CD4-positive, CD25-positive, alpha-beta regulatory T cell (primary cell): ENCODE results near the gene LITAFD. TPM values are rescaled to one million over a fixed set of nuclear protein-coding genes. Genes with fewer than 3 reads are reported as not detected.
A peak's percentile ranks its signal among the peaks of the same experiment; 100 is the strongest.
"Not testable (repeated sequence)": the region's sequence is repeated elsewhere in the genome, so short reads cannot be mapped to it uniquely, and the experiment has no call there.

Experiments used
- ATAC-seq, 2 donors: fragments of 150-1000 bp; cut with Tn5 transposase; one replicate each; pipeline ENCODE4 v1.10.0; 2021; ENCODE audit warnings: low read depth in 2 of 2, moderate number of reproducible peaks in 2 of 2, moderate library complexity in 1 of 2
- DNase-seq, 3 donors: peaks; one replicate each; pipeline versions ENCODE4 v3.0.0 to v3.0.0-alpha.2; 2012 to 2022; ENCODE audit warnings: mixed read lengths in 1 of 3
- H3K27ac ChIP-seq: one replicate; pipeline ENCODE4 v1.7.0; 2013; ENCODE audit warnings: mild to moderate bottlenecking, low read length; ENCODE audit not compliant: insufficient read depth, poor library complexity, severe bottlenecking
- H3K27me3 ChIP-seq: one replicate; pipeline ENCODE4 v1.7.0; 2013; ENCODE audit warnings: low read length; ENCODE audit not compliant: control insufficient read depth, insufficient read depth
- H3K36me3 ChIP-seq: one replicate; pipeline ENCODE4 v1.7.0; 2013; ENCODE audit warnings: mild to moderate bottlenecking, low read length, moderate library complexity; ENCODE audit not compliant: control insufficient read depth, insufficient read depth
- H3K4me1 ChIP-seq: 2 replicates; pipeline ENCODE4 v1.7.0; 2013; ENCODE audit warnings: mild to moderate bottlenecking, low read length; ENCODE audit not compliant: insufficient read depth, control insufficient read depth, poor library complexity, severe bottlenecking
- H3K4me3 ChIP-seq: one replicate; pipeline ENCODE4 v1.7.0; 2013; ENCODE audit warnings: low read depth, mild to moderate bottlenecking, low read length, moderate library complexity
- H3K9me3 ChIP-seq, 2 experiments: 1 replicate in 1 of 2; 2 replicates in 1 of 2; pipeline ENCODE4 v1.7.0; 2013; ENCODE audit warnings: low read length in 2 of 2, mild to moderate bottlenecking in 1 of 2, moderate library complexity in 1 of 2; ENCODE audit not compliant: control insufficient read depth in 2 of 2
- H3K27ac Mint-ChIP-seq, 3 donors: one replicate each; pipeline ENCODE4 v1.8.0; 2020 to 2022; ENCODE audit warnings: mild to moderate bottlenecking in 3 of 3, mixed read lengths in 3 of 3, moderate library complexity in 2 of 3
- H3K27me3 Mint-ChIP-seq: one replicate; pipeline ENCODE4 v1.8.0; 2022; ENCODE audit warnings: mild to moderate bottlenecking, mixed read lengths
- H3K36me3 Mint-ChIP-seq: one replicate; pipeline ENCODE4 v1.8.0; 2020; ENCODE audit warnings: mixed read lengths
- H3K4me1 Mint-ChIP-seq, 4 donors: one replicate each; pipeline ENCODE4 v1.8.0; 2020 to 2022; ENCODE audit warnings: mixed read lengths in 4 of 4, mild to moderate bottlenecking in 1 of 4
- H3K4me3 Mint-ChIP-seq, 4 donors: one replicate each; pipeline ENCODE4 v1.8.0; 2020 to 2022; ENCODE audit warnings: mild to moderate bottlenecking in 4 of 4, mixed read lengths in 4 of 4, moderate library complexity in 3 of 4
- H3K9me3 Mint-ChIP-seq, 7 donors: one replicate each; pipeline ENCODE4 v1.8.0; 2020 to 2022; ENCODE audit warnings: mixed read lengths in 7 of 7, mild to moderate bottlenecking in 3 of 7, moderate library complexity in 2 of 7
- polyA plus RNA-seq, 4 donors: library from polyadenylated mRNA; unstranded; fragments of 300-500 nt; fragmentation: Illumina TruSeq; gene quantifications; one replicate each; pipeline ENCODE4 v1.2.3, GENCODE V29; 2021
- total RNA-seq: library from RNA; stranded (reverse); gene quantifications from one replicate; pipeline ENCODE4 v1.2.3, GENCODE V29; 2022

LITAFD gene
- total and polyA plus RNA-seq, 5 donors from 2014 or later = not detected

DNA sequence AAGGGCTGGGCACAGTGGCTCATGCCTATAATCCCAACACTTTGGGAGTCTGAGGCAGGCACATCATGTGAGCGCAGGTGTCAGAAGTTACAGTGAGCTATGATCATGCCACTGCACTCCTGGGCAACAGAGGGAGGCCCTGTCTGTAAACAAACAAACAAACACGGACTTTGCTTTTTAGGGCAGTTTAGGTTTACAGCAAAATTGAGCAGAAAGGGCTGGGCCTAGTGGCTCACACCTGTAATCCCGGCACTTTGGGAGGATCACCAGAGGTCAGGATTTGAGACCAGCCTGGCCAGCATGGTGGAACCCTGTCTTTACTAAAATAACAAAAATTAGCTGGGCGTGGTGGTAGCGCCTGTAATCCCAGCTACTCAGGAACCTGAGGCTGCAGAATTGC, 10.1 kb upstream of the LITAFD start:
- Histone ChIP-seq H3K4me1 (peaks cover 24% of the 10 kb centered on the region), H3K9me3 (no peaks in the 10 kb centered on the region), H3K4me3 (no peak overlapping the region), H3K27me3 (no peaks in the 10 kb centered on the region), H3K27ac (no peak overlapping the region), H3K36me3 (no peaks in the 10 kb centered on the region)
- Mint-ChIP-seq H3K27ac (no peak overlapping the region), H3K4me3 (no peak overlapping the region), H3K9me3 (no peaks in the 10 kb centered on the region), H3K36me3 (no peaks in the 10 kb centered on the region), H3K27me3 (no peaks in the 10 kb centered on the region), H3K4me1 (peaks cover 0 to 42% (median 23%) of the 10 kb centered on the region in 4 donors)
- DNase-seq (no peak), ATAC-seq (no peak)

DNA sequence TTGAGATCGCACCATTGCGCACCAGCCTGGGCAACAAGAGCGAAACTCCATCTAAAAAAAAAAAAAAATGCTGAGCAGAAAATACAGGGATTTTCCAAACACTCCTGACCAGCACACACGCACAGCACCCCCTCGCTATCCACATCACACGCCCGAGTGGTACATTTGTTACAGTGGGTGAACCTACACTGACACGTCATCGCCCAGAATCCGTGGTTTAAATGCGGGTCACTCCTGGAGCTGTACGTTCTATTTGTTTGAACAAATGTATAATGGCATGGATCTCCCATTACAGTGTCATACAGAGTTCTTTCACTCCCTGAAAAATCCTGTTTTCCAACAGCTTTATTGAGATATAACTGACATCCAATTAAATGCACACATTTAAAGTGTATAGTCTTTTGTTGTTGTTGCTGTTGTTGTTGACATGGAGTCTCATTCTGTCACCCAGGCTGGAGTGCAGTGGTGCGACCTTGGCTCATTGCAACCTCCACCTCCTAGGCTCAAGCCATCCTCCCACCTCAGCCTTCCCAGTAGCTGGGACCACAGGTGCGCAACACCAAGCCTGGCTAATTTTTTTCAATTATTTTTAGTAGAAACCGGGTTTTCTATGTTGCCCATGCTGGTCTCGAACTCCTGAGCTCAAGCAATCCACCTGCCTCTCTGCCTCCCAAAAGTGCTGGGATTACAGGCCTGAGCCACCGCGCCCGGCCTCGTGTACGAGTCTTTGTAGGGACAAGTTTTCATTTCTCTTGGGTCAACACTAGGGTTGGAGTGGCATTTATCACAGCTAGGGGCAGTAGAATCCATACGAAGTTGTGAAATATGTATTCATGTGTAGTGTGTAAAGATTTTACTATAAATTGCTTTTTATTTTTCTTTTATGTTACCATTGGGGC, 8.9 kb upstream of the LITAFD start:
- no peaks in the 10 kb centered on the region for H3K27me3 Mint-ChIP-seq

DNA sequence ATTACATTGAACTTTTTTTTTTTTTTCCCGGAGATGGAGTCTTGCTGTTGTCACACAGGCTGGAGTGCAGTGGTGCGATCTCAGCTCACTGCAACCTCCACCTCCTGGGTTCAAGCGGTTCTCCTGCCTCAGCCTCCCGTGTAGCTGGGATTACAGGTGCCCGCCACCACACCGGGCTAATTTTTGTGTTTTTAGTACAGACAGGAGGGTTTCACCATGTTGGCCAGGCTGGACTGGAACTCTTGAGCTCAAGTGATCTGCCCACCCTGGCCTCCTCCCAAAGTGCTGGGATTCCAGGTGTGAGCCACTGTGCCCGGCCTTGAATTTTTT, 8.3 kb upstream of the LITAFD start:
- not testable (repeated sequence) for H3K27me3 Mint-ChIP-seq, H3K9me3 ChIP-seq, H3K36me3 ChIP-seq, H3K9me3 Mint-ChIP-seq, DNase-seq, H3K27ac ChIP-seq, H3K36me3 Mint-ChIP-seq, H3K27ac Mint-ChIP-seq, ATAC-seq, H3K27me3 ChIP-seq, H3K4me3 ChIP-seq
- Mint-ChIP-seq H3K4me1 (peaks cover 0 to 39% (median 16%) of the 10 kb centered on the region in 4 donors), H3K4me3 (peak overlapping the region in 1 of 4 donors; percentile 67)
- H3K4me1 ChIP-seq = peaks cover 14% of the 10 kb centered on the region

More for the DNA sequence above, 8.9 kb upstream of the LITAFD start:
- no peaks in the 10 kb centered on the region for H3K9me3 Mint-ChIP-seq
- Histone ChIP-seq H3K9me3 (no peaks in the 10 kb centered on the region), H3K4me3 (no peak overlapping the region), H3K4me1 (peaks cover 14% of the 10 kb centered on the region), H3K27ac (no peak overlapping the region), H3K36me3 (no peaks in the 10 kb centered on the region), H3K27me3 (no peaks in the 10 kb centered on the region)
- DNase-seq (no peak), ATAC-seq (no peak)
- peaks cover 0 to 36% (median 13%) of the 10 kb centered on the region in 4 donors for H3K4me1 Mint-ChIP-seq
- peak overlapping the region in 1 of 4 donors; percentile 67 for H3K4me3 Mint-ChIP-seq
- peak overlapping the region in 1 of 3 donors; percentile 32 for H3K27ac Mint-ChIP-seq
- H3K36me3 Mint-ChIP-seq = no peaks in the 10 kb centered on the region

DNA sequence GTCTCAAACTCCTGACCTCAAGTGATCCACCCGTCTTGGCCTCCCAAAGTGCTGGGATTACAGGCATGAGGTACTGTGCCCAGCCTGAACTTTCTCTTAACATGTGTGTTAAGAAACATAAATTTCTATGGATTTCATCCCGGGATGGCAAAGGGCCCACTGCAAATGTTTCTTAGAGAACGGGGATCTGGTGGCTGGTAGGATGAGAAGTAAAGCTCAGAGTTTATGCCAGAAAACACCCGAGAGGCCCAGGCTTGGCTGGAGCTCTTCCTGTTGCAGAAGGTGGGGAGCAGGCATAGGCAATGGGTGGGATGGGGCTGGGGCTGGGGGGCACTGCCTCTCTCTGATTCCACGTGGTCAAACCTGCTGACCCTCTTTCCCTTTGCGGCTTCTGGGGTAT, 7.8 kb upstream of the LITAFD start:
- Histone ChIP-seq H3K9me3 (no peaks in the 10 kb centered on the region), H3K4me1 (peaks cover 11% of the 10 kb centered on the region), H3K27me3 (no peaks in the 10 kb centered on the region), H3K27ac (no peak overlapping the region), H3K4me3 (no peak overlapping the region), H3K36me3 (no peaks in the 10 kb centered on the region)
- ATAC-seq (peak in 1 of 2 donors; percentile 3), DNase-seq (no peak)
- peaks cover 0 to 36% (median 13%) of the 10 kb centered on the region in 4 donors for H3K4me1 Mint-ChIP-seq
- H3K27me3 Mint-ChIP-seq = peaks cover 5% of the 10 kb centered on the region
- no peaks in the 10 kb centered on the region for H3K36me3 Mint-ChIP-seq
- H3K4me3 Mint-ChIP-seq = peak overlapping the region in 1 of 4 donors; percentile 15
- no peaks in the 10 kb centered on the region for H3K9me3 Mint-ChIP-seq
- peak overlapping the region in 2 of 3 donors; percentile 54 to 82 for H3K27ac Mint-ChIP-seq

DNA sequence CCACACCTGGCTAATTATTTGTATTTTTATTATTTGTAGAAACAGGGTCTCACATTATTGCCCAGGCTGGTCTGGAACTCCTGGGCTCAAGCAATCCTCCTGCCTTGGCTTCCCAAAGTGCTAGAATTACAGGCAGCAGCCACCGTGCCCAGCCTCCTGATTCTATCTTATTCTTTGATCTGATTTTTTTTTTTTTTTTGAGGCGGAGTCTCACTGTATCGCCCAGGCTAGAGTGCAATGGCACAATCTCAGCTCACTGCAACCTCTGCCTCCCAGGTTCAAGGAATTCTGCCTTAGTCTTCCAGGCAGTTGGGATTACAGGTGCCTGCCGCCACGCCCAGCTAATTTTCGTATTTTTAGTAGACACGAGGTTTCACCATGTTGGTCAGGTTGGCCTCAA, 6.8 kb upstream of the LITAFD start:
- H3K4me1 ChIP-seq = peaks cover 11% of the 10 kb centered on the region
- H3K36me3 ChIP-seq, H3K9me3 ChIP-seq, H3K4me3 ChIP-seq, H3K27me3 ChIP-seq, DNase-seq, H3K36me3 Mint-ChIP-seq, H3K27me3 Mint-ChIP-seq, H3K27ac ChIP-seq, H3K4me3 Mint-ChIP-seq, ATAC-seq, H3K9me3 Mint-ChIP-seq: not testable (repeated sequence)
- H3K4me1 Mint-ChIP-seq = peaks cover 0 to 35% (median 16%) of the 10 kb centered on the region in 4 donors
- H3K27ac Mint-ChIP-seq = peak overlapping the region in 1 of 3 donors; percentile 74

DNA sequence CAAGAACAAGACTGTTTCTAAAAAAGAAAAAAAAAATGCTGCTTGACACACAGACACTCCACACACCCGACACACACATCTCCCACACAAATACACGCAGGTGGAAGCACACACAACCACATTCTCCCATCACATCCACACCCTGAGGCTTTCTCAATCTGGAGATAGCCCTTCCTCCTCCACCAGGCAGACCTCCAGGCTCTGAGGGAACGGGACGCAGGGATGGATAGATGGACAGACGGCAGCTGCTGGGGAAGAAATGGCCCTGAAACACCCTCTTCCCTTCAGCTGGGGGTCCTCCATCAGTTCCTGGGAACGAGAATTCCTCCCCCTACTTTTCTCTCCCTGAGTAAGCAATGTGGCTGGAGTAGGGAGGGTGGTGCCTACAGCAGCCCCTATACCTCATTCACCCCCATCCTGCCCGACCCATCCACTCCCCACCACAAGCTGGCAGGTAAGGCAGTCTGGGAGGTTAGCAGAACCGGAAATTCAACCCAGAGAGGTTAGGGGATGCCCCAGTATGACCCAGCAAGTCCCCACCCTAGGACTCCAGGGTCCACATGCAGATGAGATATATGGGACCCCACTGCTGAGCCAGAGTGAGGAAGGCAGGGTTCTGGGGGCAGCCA, 4.1 kb upstream of the LITAFD start:
- H3K4me3 ChIP-seq = no peak overlapping the region
- Mint-ChIP-seq H3K4me1 (peaks cover 0 to 27% (median 10%) of the 10 kb centered on the region in 4 donors), H3K4me3 (no peak overlapping the region), H3K9me3 (no peaks in the 10 kb centered on the region), H3K27ac (no peak overlapping the region), H3K27me3 (peaks cover 9% of the 10 kb centered on the region), H3K36me3 (no peaks in the 10 kb centered on the region)
- H3K27ac ChIP-seq = no peak overlapping the region
- ATAC-seq (peak in 1 of 2 donors; percentile 26), DNase-seq (peak in 1 of 3 donors; percentile 33)
- no peaks in the 10 kb centered on the region for H3K27me3 ChIP-seq
- no peaks in the 10 kb centered on the region for H3K9me3 ChIP-seq
- H3K36me3 ChIP-seq = no peaks in the 10 kb centered on the region
- peaks cover 4% of the 10 kb centered on the region for H3K4me1 ChIP-seq

DNA sequence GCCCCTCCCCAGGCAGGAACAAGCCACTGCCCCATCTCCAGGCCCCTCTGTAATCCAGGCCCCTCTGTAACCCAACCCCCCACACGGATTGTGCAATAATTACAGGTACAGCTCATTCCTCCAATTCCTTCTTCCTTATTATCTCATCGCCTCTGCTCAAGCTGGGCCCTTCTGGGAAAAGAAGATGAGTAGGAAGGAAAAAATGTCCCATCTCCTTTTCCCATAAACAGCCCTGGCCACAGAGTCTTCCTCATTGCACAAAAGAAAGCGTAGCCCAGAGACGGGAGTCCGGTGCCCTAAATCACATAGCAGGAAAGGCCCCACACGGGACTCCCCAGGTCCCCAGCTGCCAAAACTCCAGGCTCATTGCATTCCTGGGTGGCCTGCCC, 3.6 kb upstream of the LITAFD start:
- Histone ChIP-seq H3K4me1 (peaks cover 4% of the 10 kb centered on the region), H3K4me3 (no peak overlapping the region), H3K36me3 (no peaks in the 10 kb centered on the region), H3K9me3 (no peaks in the 10 kb centered on the region), H3K27me3 (no peaks in the 10 kb centered on the region), H3K27ac (no peak overlapping the region)
- ATAC-seq (no peak), DNase-seq (no peak)
- H3K36me3 Mint-ChIP-seq = no peaks in the 10 kb centered on the region
- H3K27ac Mint-ChIP-seq = no peak overlapping the region
- no peak overlapping the region for H3K4me3 Mint-ChIP-seq
- H3K4me1 Mint-ChIP-seq = peaks cover 0 to 26% (median 10%) of the 10 kb centered on the region in 4 donors
- H3K9me3 Mint-ChIP-seq = no peaks in the 10 kb centered on the region
- peaks cover 9% of the 10 kb centered on the region for H3K27me3 Mint-ChIP-seq
